GM18951 (cell line): ENCODE results near the gene OCRL.
"Not testable (repeated sequence)": the region's sequence is repeated elsewhere in the genome, so short reads cannot be mapped to it uniquely, and the experiment has no call there.

Experiments
- POLR2A ChIP-seq: IDR thresholded peaks from 4 replicates; pipeline ENCODE4 v1.6.1; 2011; ENCODE audit warnings: mild to moderate bottlenecking; ENCODE audit not compliant: insufficient read length, insufficient read depth; ENCODE audit errors: extremely low read depth
- in situ Hi-C: fragments of 300-500 bp; cut with MboI; formaldehyde crosslinking; loops from one replicate; pipeline ENCODE4 v1.12.0; 2022; ENCODE audit warnings: low sequenced_read_pairs, mixed read lengths, inconsistent platforms; ENCODE audit not compliant: unreplicated experiment

Gene OCRL

GRCh38 chrX:129553619-129554288, 13.7 kb downstream of the OCRL start:
- TF ChIP-seq POLR2A: no peak
- in situ Hi-C loops: no loop called here

GRCh38 chrX:129554816-129555215, 14.8 kb downstream of the OCRL start:
- in situ Hi-C loops: not testable (repeated sequence)

DNA sequence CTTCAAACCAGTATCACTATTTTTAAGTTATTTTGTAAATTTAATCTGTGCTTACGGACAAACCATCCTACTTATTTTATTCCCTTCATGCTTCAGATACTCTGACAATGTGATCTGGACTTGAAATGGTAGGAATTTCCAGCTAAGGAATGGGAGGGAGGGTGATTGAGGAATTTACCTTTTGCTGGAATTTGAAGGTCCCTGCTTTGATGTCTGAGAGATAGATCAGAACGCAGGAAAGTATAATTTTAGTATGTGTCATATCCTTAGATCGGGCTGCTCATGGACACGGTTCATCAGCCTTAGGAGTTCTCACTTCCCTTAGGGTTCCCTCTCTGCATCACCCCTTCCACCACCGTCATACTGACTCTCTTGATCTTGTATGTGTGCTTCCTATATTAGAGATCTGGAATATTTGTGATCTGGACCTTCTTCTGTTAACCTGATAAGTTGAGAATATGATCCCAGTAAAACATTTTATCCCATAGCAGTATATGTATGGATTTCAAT, 16.8 kb downstream of the OCRL start:
- TF ChIP-seq POLR2A: no peak
- in situ Hi-C loops: no loop called here

- in situ Hi-C loops: no loop called here
- no peak for TF ChIP-seq POLR2A
Observed at GRCh38 chrX:129557844-129558480, 17.9 kb downstream of the OCRL start.

- in situ Hi-C loops: no loop called here
- no peak for TF ChIP-seq POLR2A
Observed at GRCh38 chrX:129559783-129560182, 19.7 kb downstream of the OCRL start.

- TF ChIP-seq POLR2A: no peak
Observed at GRCh38 chrX:129561453-129561852, 21.4 kb downstream of the OCRL start.

GRCh38 chrX:129564345-129564744, 24.3 kb downstream of the OCRL start:
- in situ Hi-C loops: not testable (repeated sequence)

More at GRCh38 chrX:129561453-129561852, 21.4 kb downstream of the OCRL start:
- in situ Hi-C loops: no loop called here

GRCh38 chrX:129565046-129565650, 25.1 kb downstream of the OCRL start:
- in situ Hi-C loops: no loop called here

GRCh38 chrX:129566073-129566472, 26.0 kb downstream of the OCRL start:
- in situ Hi-C loops: no loop called here
- no peak for TF ChIP-seq POLR2A

More at GRCh38 chrX:129565046-129565650, 25.1 kb downstream of the OCRL start:
- no peak for TF ChIP-seq POLR2A

DNA sequence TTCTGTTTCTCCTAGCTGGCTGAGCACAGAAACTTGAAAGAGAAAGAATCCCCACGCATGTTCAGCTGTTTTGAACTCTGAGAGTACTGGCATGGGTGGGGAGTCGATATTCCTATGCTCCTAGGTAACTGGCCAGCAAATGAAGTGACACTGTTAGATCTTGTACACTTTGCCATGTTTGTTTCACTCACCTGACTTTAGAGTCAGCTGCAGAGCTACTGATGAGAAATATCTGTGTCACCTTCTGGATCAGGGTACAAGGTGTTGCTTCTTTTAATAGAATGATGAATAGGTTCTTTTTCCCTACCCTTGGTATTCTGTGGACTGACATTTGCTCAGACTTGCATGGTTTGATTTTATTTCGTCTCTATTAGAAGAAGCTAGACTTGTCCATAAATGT, 28.3 kb downstream of the OCRL start:
- in situ Hi-C loops: no loop called here
- no peak for TF ChIP-seq POLR2A

- in situ Hi-C loops: no loop called here
- TF ChIP-seq POLR2A: no peak
Observed at GRCh38 chrX:129572422-129572821, 32.4 kb downstream of the OCRL start.

DNA sequence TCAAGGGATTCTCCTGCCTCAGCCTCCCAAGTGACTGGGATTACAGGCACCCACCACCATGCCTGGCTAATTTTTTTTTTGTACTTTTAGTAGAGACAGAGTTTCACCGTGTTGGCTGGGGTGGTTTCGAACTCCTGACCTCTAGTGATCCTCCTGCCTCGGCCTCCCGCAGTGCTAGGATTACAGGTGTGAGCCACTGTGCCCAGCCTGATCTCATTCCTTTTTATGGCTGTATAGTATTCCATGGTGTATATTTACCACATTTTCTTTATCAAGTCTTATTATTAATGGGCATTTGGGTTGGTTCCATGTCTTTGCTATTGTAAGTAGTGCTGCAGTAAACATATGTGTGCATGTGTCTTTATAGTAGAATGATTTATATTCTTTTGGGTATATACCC, 33.6 kb downstream of the OCRL start:
- in situ Hi-C loops: not testable (repeated sequence)

- in situ Hi-C loops: no loop called here
- TF ChIP-seq POLR2A: no peak
Observed at GRCh38 chrX:129574214-129574613, 34.2 kb downstream of the OCRL start.

DNA sequence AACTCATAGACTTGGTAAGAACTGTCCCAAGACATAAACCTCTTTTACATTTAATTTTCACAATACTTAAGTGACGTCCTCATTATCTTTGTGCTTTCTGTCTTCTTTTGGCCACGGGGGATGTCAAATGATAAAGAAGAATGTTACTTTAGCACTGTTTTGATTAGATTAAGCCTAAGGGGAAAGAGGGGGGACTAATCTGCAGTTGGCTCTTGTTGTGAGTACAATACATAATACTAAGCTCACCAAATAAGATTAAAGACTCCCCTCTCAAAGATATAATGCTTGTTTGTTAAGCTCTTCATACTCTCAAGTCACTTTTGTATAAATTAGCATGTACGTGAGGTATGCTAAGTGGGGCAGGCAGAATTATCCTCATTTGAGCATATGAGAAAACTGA, 36.5 kb downstream of the OCRL start:
- TF ChIP-seq POLR2A: no peak
- in situ Hi-C loops: no loop called here
